Esophagus (tissue), 2 donors: Measurements from ENCODE around the gene CNTRL. TPM values are rescaled to one million over a fixed set of nuclear protein-coding genes. Genes with fewer than 3 reads are reported as not detected.

Experiments
- H3K27ac ChIP-seq, 2 donors: one replicate each; pipeline ENCODE4 v1.5.1; 2013; ENCODE audit warnings: low read depth in 2 of 2, mild to moderate bottlenecking in 2 of 2, inconsistent platforms in 1 of 2, low read length in 1 of 2, moderate library complexity in 1 of 2
- H3K27me3 ChIP-seq, 2 donors: one replicate each; pipeline ENCODE4 v1.6.1; 2013; ENCODE audit warnings: low read length in 2 of 2, control low read depth in 1 of 2, mild to moderate bottlenecking in 1 of 2; ENCODE audit not compliant: insufficient read depth in 2 of 2, control insufficient read depth in 1 of 2
- H3K36me3 ChIP-seq, 2 donors: one replicate each; pipeline ENCODE4 v1.6.1; 2013; ENCODE audit warnings: low read length in 1 of 2; ENCODE audit not compliant: control insufficient read depth in 2 of 2, insufficient read depth in 2 of 2
- H3K4me1 ChIP-seq, 2 donors: one replicate each; pipeline ENCODE4 v1.6.1; 2013; ENCODE audit warnings: low read length in 1 of 2; ENCODE audit not compliant: control insufficient read depth in 2 of 2, insufficient read depth in 2 of 2
- H3K4me3 ChIP-seq, 2 donors: one replicate each; pipeline ENCODE4 v1.5.1; 2013; ENCODE audit warnings: low read length in 2 of 2, mild to moderate bottlenecking in 2 of 2, low read depth in 1 of 2, moderate library complexity in 1 of 2
- H3K9me3 ChIP-seq, 2 donors: one replicate each; pipeline ENCODE4 v1.6.1; 2013; ENCODE audit warnings: mild to moderate bottlenecking in 2 of 2, low read depth in 1 of 2, low read length in 1 of 2, moderate library complexity in 1 of 2; ENCODE audit not compliant: control insufficient read depth in 2 of 2, insufficient read depth in 1 of 2
- WGBS, 2 donors: extraction: QIAGEN DNeasy Blood & Tissue Kit; methylation state at CpG; one replicate each; pipeline ENCODE4 v1.1.7; 2013; 5-methylcytosine and 5-hydroxymethylcytosine counted together
- polyA plus RNA-seq, 2 donors: library from polyadenylated mRNA; stranded (reverse); fragments of 200-250 nt; gene quantifications; one replicate each; pipeline ENCODE4 v1.2.3, GENCODE V29; 2013
- donor health status: healthy with polysubstance abuse.
- donor health status: Bipolar disorder and iron deficiency.

Gene CNTRL
- polyA plus RNA-seq, 2 donors, result 4.0 to 5.5 TPM

- H3K4me3 ChIP-seq, result no peak overlapping the region
- H3K27me3 ChIP-seq, result no peaks in the 10 kb centered on the region
- peaks cover 5 to 8% of the 10 kb centered on the region in 2 donors for H3K36me3 ChIP-seq
- no peaks in the 10 kb centered on the region for H3K9me3 ChIP-seq
- no peaks in the 10 kb centered on the region for H3K4me1 ChIP-seq
- no peak overlapping the region for H3K27ac ChIP-seq
These were observed 108.2 kb downstream of the CNTRL start for GRCh38 chr9:121182989-121183388.

DNA sequence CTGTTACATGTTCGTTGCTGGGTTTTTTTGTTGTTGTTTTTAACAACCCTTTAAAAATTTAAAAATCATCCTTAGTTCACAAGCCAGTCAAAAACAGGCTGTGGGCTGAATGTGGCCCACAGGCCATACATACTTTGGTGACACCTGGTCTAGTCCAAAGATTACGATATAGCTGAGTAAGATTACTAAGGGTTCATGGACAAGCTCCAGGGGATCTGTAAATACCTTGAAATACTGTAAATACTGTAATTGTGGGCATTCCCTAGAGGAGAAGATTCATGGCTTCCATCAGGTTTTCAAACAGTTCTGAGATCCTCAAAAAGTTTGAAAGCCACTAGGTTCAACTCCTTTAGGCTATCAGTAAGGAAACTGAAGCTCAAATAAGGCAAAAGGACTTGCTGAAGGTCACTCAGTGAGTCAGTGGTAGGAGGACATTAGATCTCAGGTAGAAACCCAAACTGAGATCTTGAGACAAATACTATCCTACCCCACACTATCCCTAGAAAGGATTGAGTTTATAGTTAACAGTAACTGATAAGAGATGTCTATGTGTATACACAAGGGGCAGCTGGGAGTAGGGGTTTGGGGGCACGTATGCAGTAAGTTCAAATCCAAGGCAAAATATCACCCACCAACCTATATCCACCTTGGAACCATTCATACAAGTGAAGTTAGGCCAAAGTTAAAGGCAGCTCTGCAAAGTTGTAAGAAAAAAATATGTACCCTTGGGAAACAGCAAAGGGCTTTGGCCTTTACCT, 109.1 kb downstream of the CNTRL start:
- Histone ChIP-seq H3K4me1 (no peaks in the 10 kb centered on the region), H3K9me3 (no peaks in the 10 kb centered on the region), H3K27me3 (no peaks in the 10 kb centered on the region), H3K4me3 (no peak overlapping the region), H3K36me3 (peaks cover 3 to 8% of the 10 kb centered on the region in 2 donors), H3K27ac (no peak overlapping the region)
- 81 to 84% methylated on average over 3 of the region's 3 CpGs for WGBS, 2 donors

- Histone ChIP-seq H3K4me3 (no peak overlapping the region), H3K27ac (no peak overlapping the region), H3K36me3 (peaks cover 3 to 8% of the 10 kb centered on the region in 2 donors), H3K9me3 (no peaks in the 10 kb centered on the region), H3K27me3 (no peaks in the 10 kb centered on the region), H3K4me1 (no peaks in the 10 kb centered on the region)
These were observed 109.7 kb downstream of the CNTRL start for GRCh38 chr9:121184463-121184862.

DNA sequence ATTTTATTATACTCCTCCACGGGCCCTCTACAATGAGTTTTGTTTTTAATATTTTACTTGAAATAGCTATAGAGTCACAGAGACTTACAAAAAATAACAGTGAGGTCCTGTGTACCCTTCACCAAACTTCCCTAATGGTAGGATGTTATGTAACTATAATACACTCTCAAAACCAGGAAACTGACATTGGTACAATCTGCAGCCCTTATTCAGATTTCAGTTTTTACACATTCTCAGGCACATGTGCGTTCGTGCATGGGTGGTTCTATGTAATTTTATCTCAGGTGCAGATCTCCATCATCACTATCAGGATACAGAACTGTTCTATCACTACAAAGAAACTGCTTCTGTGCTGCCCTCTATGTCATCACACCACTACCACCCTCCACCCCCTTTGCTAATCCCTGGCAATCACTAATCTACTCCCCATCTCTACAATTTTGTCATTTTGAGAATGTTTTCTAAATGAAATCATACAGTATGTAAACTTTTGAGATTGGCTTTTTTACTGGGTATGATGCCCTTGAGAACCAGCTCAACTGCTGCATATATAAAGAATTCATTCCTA, 110.5 kb downstream of the CNTRL start:
- Histone ChIP-seq H3K36me3 (peaks cover 3 to 7% of the 10 kb centered on the region in 2 donors), H3K4me1 (no peaks in the 10 kb centered on the region), H3K4me3 (no peak overlapping the region), H3K27me3 (no peaks in the 10 kb centered on the region), H3K27ac (no peak overlapping the region), H3K9me3 (no peaks in the 10 kb centered on the region)
- 75 to 89% methylated on average over 3 of the region's 3 CpGs for WGBS, 2 donors

GRCh38 chr9:121185774-121186403, 111.1 kb downstream of the CNTRL start:
- no peaks in the 10 kb centered on the region for H3K27me3 ChIP-seq
- 84 to 90% methylated on average over 4 of the region's 4 CpGs for WGBS, 2 donors
- no peaks in the 10 kb centered on the region for H3K9me3 ChIP-seq
- no peak overlapping the region for H3K27ac ChIP-seq
- peaks cover 3 to 6% of the 10 kb centered on the region in 2 donors for H3K36me3 ChIP-seq
- no peak overlapping the region for H3K4me3 ChIP-seq
- H3K4me1 ChIP-seq, result no peaks in the 10 kb centered on the region

- no peaks in the 10 kb centered on the region for H3K4me1 ChIP-seq
- no peak overlapping the region for H3K4me3 ChIP-seq
- peaks cover 0 to 6% of the 10 kb centered on the region in 2 donors for H3K36me3 ChIP-seq
- WGBS, 2 donors, result 51 to 53% methylated on average over 3 of the region's 3 CpGs
- no peaks in the 10 kb centered on the region for H3K9me3 ChIP-seq
- no peak overlapping the region for H3K27ac ChIP-seq
- H3K27me3 ChIP-seq, result no peaks in the 10 kb centered on the region
These were observed 113.0 kb downstream of the CNTRL start for GRCh38 chr9:121187636-121188305.

GRCh38 chr9:121189006-121189405, 114.3 kb downstream of the CNTRL start:
- Histone ChIP-seq H3K36me3 (peaks cover 0 to 6% of the 10 kb centered on the region in 2 donors), H3K4me1 (no peaks in the 10 kb centered on the region), H3K4me3 (no peak overlapping the region), H3K9me3 (no peaks in the 10 kb centered on the region), H3K27me3 (no peaks in the 10 kb centered on the region), H3K27ac (no peak overlapping the region)
- 86 to 88% methylated on average over 1 of the region's 1 CpG for WGBS, 2 donors

DNA sequence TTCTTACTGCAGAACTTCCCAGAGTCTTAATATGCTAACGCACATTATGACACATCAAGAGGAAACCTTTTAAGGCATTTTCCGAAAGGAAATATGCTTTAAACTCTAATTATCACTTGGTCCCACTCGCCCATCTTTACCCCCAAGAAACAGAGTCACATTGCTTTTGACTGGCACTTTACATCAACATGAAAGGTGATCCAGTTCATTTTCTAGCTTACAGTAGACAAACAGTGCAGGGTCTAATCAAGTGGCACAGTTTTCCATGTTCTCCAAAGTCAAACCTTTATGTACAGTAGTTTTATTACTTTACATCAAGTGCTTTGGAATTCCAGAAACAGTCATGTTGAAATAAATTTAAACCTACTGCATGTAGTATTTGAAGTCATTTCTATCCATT, 114.9 kb downstream of the CNTRL start:
- WGBS, 2 donors, result 94 to 95% methylated on average over 3 of the region's 3 CpGs
- Histone ChIP-seq H3K4me3 (no peak overlapping the region), H3K4me1 (no peaks in the 10 kb centered on the region)

GRCh38 chr9:121191235-121191634, 116.5 kb downstream of the CNTRL start:
- Histone ChIP-seq H3K27ac (no peak overlapping the region), H3K9me3 (no peaks in the 10 kb centered on the region), H3K36me3 (no peaks in the 10 kb centered on the region), H3K4me1 (no peaks in the 10 kb centered on the region), H3K4me3 (no peak overlapping the region), H3K27me3 (no peaks in the 10 kb centered on the region)
- 69 to 81% methylated on average over 2 of the region's 2 CpGs for WGBS, 2 donors

More for the DNA sequence above, 114.9 kb downstream of the CNTRL start:
- Histone ChIP-seq H3K36me3 (peaks cover 0 to 6% of the 10 kb centered on the region in 2 donors), H3K27ac (no peak overlapping the region), H3K9me3 (no peaks in the 10 kb centered on the region), H3K27me3 (no peaks in the 10 kb centered on the region)
